Measurements from ENCODE around the gene HYKK.
A peak's percentile ranks its signal among the peaks of the same experiment; 100 is the strongest.
"Not testable (repeated sequence)": the region's sequence is repeated elsewhere in the genome, so short reads cannot be mapped to it uniquely, and the experiment has no call there.

HYKK gene

DNA sequence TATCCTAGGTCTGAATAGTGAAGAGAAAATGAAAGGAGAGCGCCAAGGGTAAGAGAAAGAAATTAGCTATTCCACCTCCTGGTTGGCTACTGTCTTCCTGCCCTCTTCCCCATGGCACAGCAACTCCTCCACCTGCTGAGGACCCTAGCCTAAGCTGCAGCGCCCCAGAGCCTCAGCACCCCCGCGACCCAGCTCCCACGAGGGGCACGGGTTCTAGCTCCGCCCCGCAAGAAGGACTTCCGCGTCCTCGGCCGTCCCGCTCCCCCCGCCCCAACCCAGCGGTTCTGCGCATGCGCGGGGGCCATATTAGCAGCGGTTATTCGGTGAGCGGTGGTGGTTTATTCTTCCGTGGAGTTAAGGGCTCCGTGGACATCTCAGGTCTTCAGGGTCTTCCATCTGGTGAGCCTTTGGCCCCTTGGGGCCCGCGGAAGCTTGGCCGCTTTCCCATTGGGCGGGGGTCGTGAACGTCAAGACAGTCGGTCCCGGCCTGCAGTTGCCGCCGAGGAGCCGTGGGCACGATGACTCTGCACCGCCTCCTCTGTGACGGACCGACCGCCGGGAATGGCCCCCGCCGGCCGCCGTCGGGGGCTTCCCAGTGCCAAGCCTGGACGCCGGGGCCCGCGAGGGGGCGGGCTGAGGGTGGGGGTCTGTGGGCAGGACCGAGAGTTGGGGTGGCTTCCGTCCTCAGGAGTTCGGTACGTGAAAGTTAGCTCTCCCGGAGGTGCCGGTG lies 32.9 kb downstream of the HYKK start, which contains the start of gene PSMA4:
Gene PSMA4 (plus strand): TSS at position 304 of the 730 bp plus-strand sequence. CDS start 1,484 bp downstream, outside the sequence.
- DNase-seq (ENCODE audit: low spot score), result peak; percentile 94

DNA sequence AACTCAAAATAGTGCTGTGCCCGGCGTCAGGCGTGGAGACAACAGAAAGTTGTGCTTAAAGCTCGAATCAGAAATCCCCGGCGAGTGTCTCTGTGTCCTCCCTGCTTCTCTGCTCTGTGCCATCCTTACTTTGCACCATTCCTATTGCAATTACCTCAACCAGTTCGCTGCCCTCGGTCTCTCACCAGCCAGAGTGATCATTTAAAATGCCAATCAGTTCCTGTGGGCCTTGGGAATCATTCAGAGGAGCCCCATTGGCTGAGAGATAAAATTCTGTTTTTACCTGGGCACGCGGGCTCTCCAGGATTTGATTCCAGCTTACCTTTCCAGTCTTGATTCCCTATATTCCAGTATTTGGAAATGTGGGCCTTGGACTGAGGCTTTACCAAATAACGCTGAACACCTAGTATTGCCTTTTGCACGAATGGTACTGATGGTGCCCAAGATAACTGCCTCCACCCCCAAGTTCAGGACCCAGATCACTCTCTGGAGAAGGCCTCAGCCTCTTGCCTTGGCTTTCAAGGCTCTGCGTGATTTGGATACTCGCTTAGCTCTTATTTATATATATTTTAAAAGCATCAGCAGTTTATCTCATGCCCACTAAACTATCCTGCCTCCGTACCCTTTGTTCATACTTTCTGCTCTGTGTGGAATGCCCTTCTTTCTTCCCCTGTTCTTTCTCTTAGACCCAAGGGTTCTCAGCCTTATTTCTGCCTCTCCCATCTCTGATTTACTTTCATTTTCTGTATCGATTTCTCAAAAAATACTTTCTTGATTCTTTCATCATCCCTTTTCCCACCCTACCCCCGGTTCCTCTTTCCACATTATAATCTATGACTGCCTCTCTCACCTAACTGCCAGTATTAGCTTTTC lies 33.7 kb downstream of the HYKK start:
- DNase-seq (ENCODE audit: low spot score), result no peak

DNA sequence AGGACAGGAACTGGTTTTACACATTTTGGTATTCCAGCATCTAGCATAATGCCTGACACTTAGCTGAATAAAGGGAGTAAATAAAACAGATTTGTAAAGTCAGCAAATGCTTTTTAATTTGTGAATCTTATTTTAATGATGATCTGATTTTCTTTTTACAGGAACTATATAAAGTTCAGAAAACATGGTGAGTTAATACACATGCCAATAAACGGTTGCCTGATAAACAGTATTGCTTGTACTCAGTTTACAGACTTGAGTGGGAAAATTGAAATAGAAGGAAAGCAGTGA lies 34.3 kb downstream of the HYKK start:
- no peak for DNase-seq (ENCODE audit: low spot score)

DNA sequence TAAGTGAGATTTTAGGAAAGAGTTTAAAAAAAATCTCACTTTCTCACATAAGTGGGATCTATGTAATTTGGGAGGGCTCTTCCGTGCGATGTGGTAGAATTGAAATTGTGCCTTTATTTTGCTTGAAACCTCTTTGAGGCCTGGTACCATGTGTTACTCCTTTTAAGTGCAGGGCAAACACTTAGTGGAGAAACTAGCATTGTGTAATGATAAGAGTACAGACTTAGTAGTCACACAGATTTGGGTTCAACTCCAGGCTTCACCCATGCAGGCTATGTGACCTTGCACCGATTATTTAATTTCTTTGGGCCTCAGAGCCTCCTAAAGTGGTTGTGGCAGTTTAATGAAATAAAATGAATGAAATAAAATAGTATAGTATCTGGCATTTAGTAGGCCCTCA lies 35.3 kb downstream of the HYKK start:
- no peak for DNase-seq (ENCODE audit: low spot score)

DNA sequence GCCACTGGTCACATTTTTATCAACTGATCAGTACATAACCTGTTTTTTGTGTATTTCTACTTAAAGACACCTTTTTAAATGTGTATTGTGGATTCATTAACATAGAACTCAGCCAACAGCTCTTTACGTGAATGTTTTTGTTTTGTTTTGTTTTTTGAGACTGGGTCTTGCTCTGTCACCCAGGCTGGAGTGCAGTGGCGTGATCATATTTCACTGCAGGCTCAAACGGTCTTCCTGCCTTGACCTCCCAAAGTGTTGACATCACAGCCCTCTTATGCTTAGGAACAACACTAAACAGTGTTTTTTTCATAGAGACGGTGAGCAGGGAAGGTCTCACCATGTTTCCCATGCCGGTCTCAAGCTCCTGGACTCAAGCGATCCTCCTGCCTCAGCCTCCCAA lies 42.8 kb downstream of the HYKK start:
- no peak for DNase-seq (ENCODE audit: low spot score)

DNA sequence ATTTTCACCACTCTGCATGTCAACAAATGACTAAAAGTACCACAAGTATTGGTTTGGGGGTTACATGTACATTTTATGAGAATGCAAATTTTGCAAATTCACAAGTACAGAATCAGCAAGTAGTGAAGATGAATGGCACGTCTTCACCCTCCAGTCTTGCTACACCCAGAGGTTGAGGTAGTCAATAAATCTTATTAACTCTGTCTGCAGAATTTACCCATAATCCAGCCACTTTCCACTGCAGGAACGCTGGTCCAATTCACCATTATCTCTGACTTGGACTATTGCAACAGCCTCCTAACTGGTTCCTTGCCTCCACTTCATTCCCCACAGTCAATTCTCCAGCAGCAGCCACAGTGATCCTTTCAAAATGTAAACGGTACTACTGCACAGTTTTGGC lies 43.4 kb downstream of the HYKK start:
- no peak for DNase-seq (ENCODE audit: low spot score)

DNA sequence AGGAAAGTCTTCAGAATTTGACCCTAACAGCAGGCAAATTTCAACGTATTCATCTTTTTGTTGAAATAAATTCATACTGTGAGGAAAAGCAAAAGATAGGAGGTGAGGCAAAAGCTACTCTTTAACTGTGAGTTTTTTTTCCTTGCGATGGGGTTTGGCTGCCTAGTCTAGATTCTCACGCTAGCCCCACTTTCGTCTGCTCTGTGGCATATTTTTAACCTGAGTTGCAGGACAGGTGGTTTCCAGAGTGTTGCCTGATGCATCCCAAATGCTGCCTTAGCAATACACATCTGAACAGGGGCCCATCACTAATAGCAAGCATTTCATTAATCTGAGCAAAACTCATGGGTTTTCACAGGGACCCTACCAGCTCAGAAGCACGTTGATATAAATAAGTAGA lies 44.5 kb downstream of the HYKK start:
- no peak for DNase-seq (ENCODE audit: low spot score)

DNA sequence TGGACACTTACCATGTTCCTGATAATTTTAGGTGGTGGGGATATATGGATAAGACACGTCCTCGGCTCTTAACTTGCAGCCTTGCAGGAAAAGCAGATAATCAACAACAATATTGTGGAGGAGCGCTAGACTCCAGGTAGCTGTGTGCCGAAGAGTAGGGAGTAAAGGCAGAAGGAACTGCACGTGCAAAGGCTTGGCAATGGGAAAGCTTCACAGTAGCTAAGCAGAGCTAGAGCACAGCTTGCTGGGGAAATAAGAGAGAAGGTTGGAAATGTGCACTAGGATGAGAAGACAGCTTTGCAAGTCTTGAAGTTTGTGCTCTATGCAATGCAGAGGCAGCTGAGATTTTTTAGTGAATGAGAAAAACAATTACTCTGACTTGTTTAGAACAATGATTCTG lies 45.2 kb downstream of the HYKK start:
- no peak for DNase-seq (ENCODE audit: low spot score)

DNA sequence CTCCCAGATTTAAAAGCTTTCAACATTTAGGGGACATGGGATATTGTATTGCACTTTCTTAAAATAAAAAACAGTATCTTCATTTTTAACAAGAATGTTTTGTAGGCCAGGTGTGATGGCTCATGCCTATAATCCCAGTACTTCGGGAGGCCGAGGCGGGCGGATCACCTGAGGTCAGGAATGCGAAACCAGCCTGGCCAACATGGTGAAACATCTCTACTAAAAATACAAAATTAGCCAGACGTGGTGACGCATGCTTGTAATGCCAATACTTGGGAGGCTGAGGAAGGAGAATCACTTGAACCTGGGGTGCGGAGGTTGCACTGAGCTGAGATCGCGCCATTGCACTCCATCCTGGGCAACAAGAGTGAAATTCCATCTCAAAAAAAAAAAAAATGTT lies 52.8 kb downstream of the HYKK start:
- DNase-seq (ENCODE audit: low spot score), result not testable (repeated sequence)

DNA sequence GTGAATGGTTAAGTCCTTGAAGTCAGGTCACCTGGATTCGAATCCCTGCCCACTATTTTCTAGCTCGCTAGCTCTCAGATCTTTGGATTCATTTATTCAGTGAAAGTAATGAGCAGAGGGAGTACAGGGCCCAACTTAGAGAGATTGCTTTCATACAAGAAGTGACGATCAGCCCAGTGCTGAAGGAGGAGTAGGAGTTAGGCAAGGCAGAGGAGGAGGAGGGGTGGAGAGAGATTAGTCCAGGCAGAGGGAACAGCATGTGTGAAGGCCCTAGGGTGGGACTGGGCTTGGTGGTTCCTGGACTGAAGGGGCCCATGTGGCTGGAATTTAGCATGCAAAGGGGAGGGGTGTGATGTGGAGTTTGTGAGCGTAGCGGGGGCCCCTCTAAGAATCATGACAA lies 54.1 kb downstream of the HYKK start:
- no peak for DNase-seq (ENCODE audit: low spot score)

DNA sequence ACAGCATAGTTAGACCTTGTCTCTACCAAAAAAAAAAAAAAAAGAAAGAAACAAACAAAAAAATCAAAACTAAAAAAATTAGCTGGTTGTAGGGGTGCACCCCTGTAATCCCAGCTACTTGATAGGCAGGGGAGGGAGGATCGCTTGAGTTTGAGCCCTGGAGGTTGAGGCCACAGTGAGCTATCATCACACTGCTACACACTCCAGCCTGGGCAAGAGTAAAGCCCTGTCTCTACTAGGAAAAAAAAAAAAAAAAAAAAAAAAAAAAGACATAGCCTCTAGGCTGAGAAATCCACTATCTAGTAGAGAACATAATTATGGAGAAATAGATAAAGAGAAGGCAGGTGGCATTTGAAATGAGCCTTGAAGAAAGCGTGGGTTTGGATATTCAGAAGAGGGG lies 55.7 kb downstream of the HYKK start:
- DNase-seq (ENCODE audit: low spot score), result no peak

DNA sequence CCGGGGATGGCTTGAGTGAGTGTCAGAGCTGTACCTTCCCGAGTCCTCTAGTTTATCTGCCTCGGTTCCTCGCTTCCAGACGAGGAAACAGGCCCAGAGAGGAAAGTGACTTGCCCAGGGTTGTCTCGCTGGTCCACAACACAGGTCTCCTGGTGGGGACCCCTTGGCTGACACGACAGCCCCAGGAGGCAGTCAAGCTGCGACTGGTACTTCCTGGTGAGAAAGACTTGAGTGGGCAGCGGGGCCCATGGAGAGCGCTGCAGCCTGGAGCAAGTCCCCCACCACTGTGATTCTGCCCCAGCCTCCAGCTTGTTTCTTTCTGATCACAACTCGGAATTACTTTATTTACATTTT lies 57.3 kb downstream of the HYKK start:
- no peak for DNase-seq (ENCODE audit: low spot score)

DNA sequence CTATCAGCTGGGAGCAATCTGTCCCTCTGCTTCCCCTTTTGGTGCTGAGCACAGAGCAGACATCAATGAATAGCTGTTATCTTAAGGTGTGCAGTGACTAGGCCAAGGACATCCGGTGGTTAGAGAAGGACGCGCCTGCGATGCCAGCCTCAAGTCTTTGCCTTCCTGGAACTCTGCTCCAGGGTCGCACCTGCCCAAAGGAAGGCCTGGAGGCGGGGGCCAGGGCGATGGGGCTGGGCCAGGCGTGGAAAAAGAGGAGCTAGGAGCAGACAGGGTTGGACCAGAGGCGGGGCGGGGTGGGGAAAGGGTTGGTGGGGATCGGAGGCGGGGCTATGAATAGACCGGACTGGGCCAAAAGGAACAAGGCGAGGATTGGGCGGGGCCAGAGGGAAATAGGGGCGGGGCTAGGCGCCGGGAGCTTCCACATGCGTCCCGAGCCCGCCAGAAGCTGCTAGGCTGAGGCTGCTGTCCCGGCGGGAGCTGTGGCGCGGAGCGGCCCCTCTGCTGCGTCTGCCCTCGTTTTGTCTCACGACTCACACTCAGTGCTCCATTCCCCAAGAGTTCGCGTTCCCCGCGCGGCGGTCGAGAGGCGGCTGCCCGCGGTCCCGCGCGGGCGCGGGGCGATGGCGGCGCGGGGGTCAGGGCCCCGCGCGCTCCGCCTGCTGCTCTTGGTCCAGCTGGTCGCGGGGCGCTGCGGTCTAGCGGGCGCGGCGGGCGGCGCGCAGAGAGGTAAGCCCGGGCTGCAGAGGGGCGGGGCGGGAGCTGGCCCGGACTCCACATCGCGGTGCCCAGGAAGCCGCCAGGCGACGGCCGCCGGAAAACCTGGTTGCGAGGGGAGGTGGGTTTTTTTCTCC lies 57.9 kb downstream of the HYKK start, which contains the start of gene CHRNA5:
Gene CHRNA5 (plus strand): TSS at position 424 of the 854 bp plus-strand sequence. CDS start 200 bp downstream, at position 624.
- peak; percentile 90 for DNase-seq (ENCODE audit: low spot score)

DNA sequence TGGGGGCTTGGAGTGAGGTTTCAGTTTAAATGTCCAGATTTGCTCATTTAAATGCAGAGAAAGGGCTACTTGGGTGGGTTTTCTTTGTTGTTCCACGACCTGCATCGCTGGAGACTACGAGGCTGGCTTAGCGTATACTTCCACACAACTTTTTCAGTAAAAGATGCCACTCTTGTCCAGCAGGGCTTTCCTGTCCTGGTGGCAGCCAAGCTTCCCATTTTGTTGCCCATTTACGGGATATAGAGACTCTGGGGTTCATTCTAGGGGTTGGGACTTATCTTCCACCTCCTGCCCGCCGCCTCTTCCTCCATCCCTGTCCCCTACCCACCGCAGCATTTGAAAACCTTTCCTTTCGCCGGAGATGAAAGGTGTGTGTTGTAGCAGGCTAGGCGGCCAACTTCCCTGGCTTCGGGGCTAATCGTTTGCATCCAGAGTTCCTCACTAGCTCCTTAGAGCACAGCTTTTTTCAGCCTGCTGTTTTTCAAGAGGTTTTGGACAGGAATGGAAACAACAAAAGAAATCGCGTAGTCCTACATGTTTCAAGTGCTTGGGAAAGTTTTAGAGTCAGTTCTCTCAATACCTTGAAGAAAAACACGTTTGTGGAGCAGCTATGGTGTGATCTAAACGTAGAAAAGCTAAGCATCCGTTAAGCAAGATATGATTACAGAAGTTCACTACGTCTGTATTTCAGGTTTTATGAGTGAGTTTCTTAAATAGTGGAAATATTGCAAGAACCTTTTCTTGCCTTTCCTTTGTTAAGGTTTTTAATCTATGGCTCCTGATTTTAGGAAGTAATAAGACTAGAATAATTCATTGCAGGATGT lies 58.8 kb downstream of the HYKK start:
- peak; percentile 56 for DNase-seq (ENCODE audit: low spot score)

DNA sequence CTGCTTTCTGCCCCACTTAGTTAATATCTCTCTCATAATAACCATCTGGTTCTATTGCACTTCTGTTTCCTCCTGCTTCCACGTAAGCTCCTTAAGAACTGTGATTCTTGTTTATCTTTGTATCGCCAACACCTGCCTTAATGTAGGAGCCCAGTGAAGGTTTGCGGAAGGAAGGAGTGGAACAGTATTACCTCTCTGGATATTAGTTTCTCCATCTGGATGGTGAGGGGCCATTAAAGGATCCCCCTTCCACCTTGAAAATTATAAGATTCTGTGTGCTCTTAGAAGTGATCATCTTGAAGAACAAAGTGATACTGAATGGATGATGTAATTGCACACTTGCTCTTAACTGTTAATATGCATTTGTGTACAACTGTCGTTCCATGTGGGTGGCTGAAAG lies 60.2 kb downstream of the HYKK start:
- DNase-seq (ENCODE audit: low spot score), result no peak

DNA sequence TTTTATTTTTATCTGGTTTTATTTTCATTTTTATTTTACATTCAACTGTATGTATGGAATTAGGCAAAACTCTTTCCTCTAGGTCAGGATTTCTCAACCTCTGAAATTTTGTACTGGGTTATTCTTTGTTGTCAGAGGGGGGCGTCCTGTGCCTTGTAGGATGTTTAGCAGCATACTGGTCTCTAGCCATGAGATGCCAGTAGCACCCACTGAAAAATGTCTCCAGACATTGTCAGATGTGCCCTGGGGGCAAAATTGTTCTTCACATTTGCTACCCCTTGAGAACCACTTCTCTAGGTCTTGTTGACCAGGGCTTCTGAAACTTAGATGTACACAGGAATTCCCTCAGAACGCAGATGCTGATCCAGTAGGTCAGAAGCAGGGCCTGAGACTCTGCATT lies 63.3 kb downstream of the HYKK start:
- DNase-seq (ENCODE audit: low spot score), result no peak

DNA sequence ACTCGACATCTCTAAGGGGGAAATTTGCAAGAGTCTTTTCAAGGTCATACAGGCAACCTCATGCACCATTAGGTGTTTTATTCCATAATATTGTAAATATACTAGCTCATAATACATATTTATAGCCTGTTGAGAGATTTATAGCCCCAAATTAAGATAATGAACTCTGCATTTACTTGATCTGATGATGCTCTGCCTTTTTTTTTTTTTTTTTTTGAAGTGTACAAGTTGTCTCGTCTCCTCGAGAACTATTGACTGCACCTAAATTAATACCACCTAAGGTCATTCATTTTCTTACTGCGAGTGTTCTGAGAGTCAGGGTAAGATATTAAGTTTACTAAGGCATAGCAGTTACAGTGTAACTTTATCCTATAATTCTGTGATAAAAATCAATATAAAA lies 64.0 kb downstream of the HYKK start:
- no peak for DNase-seq (ENCODE audit: low spot score)

DNA sequence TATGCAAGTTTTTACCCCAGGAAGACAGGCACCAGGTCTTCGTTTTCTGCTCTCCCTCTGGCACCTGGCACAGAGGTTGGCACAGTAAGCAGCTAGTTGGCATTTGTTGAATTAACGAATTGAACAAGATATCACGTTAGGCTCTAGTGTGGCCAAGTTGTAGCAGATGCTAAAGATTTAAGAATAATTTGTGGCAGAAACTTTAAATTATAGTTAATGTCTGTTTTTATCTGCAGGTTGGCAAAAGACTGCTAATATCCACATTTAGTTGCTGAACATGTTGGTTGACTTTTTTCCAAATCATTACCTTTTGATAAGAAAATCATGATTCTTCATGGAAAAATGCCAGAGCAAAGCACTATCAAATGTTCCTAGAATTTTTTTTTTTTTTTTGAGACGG lies 66.0 kb downstream of the HYKK start:
- no peak for DNase-seq (ENCODE audit: low spot score)

DNA sequence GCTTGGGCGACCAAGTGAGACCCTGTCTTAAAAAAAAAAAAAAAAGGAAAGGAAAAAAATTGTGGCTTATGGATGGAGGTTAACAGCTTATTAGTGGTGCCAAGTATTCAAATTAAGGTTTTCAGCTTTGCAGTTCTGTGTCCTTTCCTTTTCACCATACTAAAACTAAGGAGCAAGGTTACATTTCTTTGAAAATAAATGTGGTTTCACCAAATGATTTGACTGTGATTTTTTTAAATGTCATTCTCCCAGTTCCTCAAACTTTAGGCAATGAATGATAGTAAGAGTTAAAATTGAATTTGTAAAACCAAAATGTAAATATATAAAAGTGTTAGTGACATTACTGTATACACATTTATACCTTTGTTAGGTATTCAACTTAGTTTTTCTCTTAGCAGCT lies 67.6 kb downstream of the HYKK start:
- no peak for DNase-seq (ENCODE audit: low spot score)

Measured in HuH-7.5 (cell line).